PFSK-1 (cell line): ENCODE measurements around the gene ADARB1.

ENCODE experiments used
- FOXP2 ChIP-seq: optimal IDR thresholded peaks from 2 replicates; pipeline ENCODE3; 2011; ENCODE audit warnings: borderline replicate concordance, control low read depth, inconsistent platforms; ENCODE audit not compliant: insufficient read depth; ENCODE audit errors: extremely low read length, extremely low read depth
- POLR2AphosphoS5 ChIP-seq: IDR thresholded peaks from 2 replicates; pipeline ENCODE4 v1.6.1; 2012; ENCODE audit warnings: low read depth, mild to moderate bottlenecking, control low read depth, low read length, moderate library complexity
- SIN3A ChIP-seq: IDR thresholded peaks from 2 replicates; pipeline ENCODE4 v1.6.1; 2012; ENCODE audit warnings: mild to moderate bottlenecking, low read length, moderate library complexity, borderline replicate concordance; ENCODE audit not compliant: insufficient read depth
- TAF1 ChIP-seq: IDR thresholded peaks from 2 replicates; pipeline ENCODE4 v1.6.1; 2012; ENCODE audit warnings: low read length, control low read depth, borderline replicate concordance; ENCODE audit not compliant: insufficient read depth
- TF ChIP-seq, protein P1 (sequence below), 2 experiments: IDR thresholded peaks; 2 replicates each; pipeline versions ENCODE4 v1.6.1 to v1.8.0; 2011 to 2012; ENCODE audit warnings: low read depth in 2 of 2, low read length in 2 of 2, control low read depth in 1 of 2, inconsistent platforms in 1 of 2, mild to moderate bottlenecking in 1 of 2, moderate library complexity in 1 of 2; ENCODE audit not compliant: insufficient read depth in 1 of 2

The ADARB1 gene

DNA sequence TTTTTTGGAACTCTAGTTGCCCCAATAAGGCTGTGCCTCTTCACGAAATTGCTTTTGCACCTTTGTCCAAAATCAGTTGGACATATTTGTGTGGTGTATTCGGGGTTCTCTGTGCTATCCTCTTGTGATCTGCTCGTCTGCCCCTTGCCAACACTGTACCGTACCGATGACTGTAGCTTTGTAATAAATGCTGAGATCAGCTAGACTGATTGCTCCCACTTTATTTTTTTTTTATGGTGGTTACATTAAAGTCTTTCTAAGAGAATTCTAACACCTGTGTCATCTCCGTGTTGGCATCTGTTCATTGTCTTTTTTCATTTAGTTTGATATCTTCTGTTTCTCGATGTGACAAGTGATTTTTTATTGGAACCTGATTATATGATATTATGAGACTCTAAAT lies 94.1 kb downstream of the ADARB1 start:
- TF ChIP-seq TAF1 = no peak
- TF ChIP-seq, protein P1, sequence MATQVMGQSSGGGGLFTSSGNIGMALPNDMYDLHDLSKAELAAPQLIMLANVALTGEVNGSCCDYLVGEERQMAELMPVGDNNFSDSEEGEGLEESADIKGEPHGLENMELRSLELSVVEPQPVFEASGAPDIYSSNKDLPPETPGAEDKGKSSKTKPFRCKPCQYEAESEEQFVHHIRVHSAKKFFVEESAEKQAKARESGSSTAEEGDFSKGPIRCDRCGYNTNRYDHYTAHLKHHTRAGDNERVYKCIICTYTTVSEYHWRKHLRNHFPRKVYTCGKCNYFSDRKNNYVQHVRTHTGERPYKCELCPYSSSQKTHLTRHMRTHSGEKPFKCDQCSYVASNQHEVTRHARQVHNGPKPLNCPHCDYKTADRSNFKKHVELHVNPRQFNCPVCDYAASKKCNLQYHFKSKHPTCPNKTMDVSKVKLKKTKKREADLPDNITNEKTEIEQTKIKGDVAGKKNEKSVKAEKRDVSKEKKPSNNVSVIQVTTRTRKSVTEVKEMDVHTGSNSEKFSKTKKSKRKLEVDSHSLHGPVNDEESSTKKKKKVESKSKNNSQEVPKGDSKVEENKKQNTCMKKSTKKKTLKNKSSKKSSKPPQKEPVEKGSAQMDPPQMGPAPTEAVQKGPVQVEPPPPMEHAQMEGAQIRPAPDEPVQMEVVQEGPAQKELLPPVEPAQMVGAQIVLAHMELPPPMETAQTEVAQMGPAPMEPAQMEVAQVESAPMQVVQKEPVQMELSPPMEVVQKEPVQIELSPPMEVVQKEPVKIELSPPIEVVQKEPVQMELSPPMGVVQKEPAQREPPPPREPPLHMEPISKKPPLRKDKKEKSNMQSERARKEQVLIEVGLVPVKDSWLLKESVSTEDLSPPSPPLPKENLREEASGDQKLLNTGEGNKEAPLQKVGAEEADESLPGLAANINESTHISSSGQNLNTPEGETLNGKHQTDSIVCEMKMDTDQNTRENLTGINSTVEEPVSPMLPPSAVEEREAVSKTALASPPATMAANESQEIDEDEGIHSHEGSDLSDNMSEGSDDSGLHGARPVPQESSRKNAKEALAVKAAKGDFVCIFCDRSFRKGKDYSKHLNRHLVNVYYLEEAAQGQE (IDR thresholded peaks at IDR 0.05; ENCODE audit: insufficient read depth in 1 of 2, low read depth in 2 of 2, low read length in 2 of 2) = no peak
- TF ChIP-seq POLR2AphosphoS5 = no peak
- no peak for TF ChIP-seq FOXP2
- no peak for TF ChIP-seq SIN3A

DNA sequence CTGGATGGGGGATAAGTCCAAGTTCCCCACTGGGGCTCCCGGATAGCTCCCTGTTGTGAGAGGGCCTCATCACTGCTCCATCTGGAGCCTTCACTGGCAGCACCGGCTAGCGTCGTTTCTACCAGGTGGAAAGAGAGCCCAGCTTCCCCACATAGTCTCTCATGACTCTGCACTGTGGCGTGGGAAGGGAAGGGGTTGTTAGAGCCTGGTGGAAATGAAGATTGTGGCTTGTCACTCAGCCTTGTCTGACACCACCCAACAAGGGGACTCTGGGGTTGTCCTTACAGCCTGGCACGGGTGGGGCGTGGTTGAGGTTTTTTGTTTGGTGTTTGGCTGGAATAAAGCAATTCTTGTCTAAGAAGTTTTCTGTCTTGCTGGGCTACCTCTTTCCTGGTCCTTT lies 94.6 kb downstream of the ADARB1 start:
- TF ChIP-seq POLR2AphosphoS5 = no peak
- no peak for TF ChIP-seq SIN3A
- no peak for TF ChIP-seq TAF1
- TF ChIP-seq FOXP2 = no peak
- TF ChIP-seq, protein P1 (IDR thresholded peaks at IDR 0.05; ENCODE audit: insufficient read depth in 1 of 2, low read depth in 2 of 2, low read length in 2 of 2) = no peak

DNA sequence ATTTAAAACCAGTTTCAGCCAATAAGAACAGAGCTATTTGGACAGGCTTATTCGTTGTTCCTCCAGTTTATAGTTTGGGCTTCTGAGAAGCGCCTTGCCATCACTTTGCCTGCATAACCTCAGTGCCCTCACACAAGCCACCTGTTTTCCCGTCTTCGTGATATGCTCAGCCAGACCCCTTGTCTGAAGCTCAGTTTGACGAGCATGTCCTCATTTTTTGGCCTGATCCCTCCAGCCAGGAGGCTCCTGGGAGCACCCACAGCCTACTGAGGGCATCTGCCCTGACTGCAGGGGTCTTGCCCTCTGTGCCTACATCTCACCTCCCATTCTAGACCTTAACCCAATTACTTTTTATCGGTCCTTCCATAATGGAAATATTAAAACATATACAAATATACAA lies 95.3 kb downstream of the ADARB1 start:
- no peak for TF ChIP-seq TAF1
- TF ChIP-seq FOXP2 = no peak
- TF ChIP-seq POLR2AphosphoS5 = no peak
- no peak for TF ChIP-seq SIN3A
- TF ChIP-seq, protein P1 (IDR thresholded peaks at IDR 0.05; ENCODE audit: insufficient read depth in 1 of 2, low read depth in 2 of 2, low read length in 2 of 2) = no peak

- no peak for TF ChIP-seq SIN3A
- no peak for TF ChIP-seq FOXP2
- no peak for TF ChIP-seq POLR2AphosphoS5
- TF ChIP-seq TAF1 = no peak
- TF ChIP-seq, protein P1 (IDR thresholded peaks at IDR 0.05; ENCODE audit: insufficient read depth in 1 of 2, low read depth in 2 of 2, low read length in 2 of 2) = no peak
Measured at GRCh38 chr21:45170987-45171386, 96.6 kb downstream of the ADARB1 start.

GRCh38 chr21:45172420-45172819 lies 98.0 kb downstream of the ADARB1 start:
- TF ChIP-seq, protein P1 (IDR thresholded peaks at IDR 0.05; ENCODE audit: insufficient read depth in 1 of 2, low read depth in 2 of 2, low read length in 2 of 2) = no peak
- no peak for TF ChIP-seq SIN3A
- no peak for TF ChIP-seq POLR2AphosphoS5
